Cerebellar nuclear complex (tissue), 1 donor: ENCODE measurements around the gene WASF2.
"Not testable (repeated sequence)": the region's sequence is repeated elsewhere in the genome, so short reads cannot be mapped to it uniquely, and the experiment has no call there.

Experiments used
- DNase-seq, 2 experiments: peaks; one replicate each; lab custom pipeline; 2025; lab: John Stamatoyannopoulos, UW

The WASF2 gene, protein sequence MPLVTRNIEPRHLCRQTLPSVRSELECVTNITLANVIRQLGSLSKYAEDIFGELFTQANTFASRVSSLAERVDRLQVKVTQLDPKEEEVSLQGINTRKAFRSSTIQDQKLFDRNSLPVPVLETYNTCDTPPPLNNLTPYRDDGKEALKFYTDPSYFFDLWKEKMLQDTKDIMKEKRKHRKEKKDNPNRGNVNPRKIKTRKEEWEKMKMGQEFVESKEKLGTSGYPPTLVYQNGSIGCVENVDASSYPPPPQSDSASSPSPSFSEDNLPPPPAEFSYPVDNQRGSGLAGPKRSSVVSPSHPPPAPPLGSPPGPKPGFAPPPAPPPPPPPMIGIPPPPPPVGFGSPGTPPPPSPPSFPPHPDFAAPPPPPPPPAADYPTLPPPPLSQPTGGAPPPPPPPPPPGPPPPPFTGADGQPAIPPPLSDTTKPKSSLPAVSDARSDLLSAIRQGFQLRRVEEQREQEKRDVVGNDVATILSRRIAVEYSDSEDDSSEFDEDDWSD

GRCh38 chr1:27489973-27490741 lies at the start of gene WASF2:
WASF2 (minus strand) TSS chr1:27490167; CDS start chr1:27428890, 61,277 bp downstream.
- peak; percentile 60 to 93 for DNase-seq

DNA sequence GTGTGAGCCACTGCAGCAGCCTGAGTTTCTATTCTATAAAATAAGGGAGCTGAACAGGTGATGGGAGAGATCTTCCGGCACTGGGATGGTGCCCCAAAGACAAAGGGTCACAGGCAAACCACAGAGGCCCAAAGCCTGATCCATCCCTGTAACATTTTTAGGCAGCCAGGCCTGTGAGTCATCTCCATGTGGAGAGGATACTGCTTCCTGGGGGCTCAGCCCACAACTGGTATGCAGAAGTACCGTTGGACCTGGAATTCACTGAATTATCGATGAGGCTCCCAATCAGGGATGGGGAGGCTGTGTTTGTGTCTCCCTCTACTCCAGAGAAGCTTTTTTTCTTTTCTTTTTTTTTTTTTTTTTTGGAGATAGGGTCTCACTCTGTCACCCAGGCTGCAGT lies 48.8 kb upstream of the WASF2 start:
- no peak for DNase-seq

GRCh38 chr1:27538305-27538676 lies 48.3 kb upstream of the WASF2 start:
- not testable (repeated sequence) for DNase-seq

DNA sequence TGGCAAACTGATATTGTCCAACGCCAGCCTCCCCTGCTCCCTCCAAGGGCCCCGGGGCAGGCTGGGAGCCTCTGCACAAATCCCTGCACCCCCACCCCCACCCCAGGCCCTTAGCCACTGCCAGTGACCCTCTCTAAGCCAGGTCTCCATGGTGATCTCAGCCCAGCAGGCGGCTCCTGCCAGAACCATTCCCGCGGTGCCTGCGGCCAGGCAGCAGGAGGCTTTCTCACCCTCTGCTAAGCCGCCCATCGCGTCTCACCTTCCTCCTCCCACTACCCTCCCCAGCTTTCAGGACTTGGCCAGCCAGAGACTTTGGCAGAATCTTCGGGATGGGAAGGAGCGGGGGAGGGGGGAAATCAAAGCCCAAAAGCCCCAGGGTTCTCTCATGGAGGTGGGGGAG lies 46.8 kb upstream of the WASF2 start:
- DNase-seq = peak in 1 of 2 experiments; percentile 23

DNA sequence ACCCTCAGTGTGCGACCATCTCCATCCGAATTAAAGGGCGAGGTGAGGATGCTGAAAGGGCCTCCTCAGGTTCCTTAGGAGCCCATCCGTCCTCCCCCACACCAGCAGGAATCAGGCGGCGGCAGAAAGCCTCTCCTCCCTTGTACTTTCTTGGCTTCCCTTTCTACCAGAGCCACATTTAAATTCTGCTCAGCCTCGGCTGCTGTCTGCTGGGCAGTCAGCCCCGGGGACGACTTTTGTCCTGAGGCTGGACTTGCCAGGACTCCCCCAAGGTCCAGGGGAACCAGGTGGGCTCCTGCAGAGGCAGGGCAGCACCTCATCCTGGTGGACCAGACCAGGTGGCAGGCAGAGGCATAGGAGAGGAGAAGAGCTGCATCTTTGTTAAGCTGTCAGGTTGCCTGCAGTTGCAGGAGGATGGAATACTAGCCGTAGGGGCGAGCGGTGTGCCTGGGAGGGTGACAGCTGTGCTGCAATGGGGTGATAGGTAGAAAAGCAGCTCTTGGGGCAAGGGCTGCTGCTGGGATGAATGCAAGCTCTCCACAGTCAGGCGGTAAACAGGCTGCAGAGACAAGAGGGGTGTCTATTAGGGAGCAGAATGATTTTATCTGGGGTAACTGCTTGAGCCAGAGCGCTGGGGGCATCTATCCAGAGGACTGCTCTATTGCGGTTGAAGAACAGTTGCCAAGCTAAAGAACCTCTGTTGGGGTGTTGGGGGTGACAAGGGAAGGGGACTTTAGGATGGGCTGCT lies 46.2 kb upstream of the WASF2 start:
- no peak for DNase-seq

GRCh38 chr1:27535386-27535785 lies 45.4 kb upstream of the WASF2 start:
- DNase-seq = no peak

DNA sequence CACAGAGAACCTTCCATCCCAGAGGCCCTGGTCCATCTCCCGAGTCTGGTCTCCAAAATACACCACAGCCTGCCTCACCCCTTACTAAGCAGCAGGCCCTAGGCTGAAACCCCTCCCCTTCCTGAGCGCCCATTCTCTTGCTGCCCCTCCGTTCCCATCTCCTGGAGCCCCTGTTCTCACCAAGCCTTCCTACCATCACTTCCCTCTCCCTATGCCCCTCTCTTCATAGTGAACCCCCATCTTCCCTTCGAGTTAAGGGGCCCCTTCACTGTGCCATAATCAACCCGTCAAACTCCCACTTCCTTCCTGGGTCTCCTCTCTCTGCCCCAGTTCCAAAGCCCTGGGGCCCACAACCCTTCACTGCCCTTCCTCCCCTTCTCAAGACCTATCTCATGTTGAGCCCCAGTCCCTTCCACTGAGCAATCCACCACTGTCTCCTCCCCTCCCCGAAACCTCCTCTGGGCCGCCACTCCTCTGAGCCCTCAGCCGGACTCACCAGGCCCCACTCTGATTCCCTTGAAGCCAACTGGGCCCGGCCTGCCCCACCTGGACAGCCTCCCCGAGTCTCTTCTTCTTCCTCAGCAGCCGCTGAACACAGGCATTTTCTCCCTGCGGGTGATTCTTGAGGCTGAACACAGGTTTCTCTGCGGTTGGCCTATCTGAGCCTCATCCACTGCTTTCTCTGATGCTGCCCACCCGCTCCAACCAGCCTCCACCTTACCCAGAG lies 42.2 kb upstream of the WASF2 start:
- DNase-seq = no peak

GRCh38 chr1:27530192-27530591 lies 40.2 kb upstream of the WASF2 start:
- no peak for DNase-seq

- no peak for DNase-seq
These were observed 39.7 kb upstream of the WASF2 start for GRCh38 chr1:27529704-27530018.

DNA sequence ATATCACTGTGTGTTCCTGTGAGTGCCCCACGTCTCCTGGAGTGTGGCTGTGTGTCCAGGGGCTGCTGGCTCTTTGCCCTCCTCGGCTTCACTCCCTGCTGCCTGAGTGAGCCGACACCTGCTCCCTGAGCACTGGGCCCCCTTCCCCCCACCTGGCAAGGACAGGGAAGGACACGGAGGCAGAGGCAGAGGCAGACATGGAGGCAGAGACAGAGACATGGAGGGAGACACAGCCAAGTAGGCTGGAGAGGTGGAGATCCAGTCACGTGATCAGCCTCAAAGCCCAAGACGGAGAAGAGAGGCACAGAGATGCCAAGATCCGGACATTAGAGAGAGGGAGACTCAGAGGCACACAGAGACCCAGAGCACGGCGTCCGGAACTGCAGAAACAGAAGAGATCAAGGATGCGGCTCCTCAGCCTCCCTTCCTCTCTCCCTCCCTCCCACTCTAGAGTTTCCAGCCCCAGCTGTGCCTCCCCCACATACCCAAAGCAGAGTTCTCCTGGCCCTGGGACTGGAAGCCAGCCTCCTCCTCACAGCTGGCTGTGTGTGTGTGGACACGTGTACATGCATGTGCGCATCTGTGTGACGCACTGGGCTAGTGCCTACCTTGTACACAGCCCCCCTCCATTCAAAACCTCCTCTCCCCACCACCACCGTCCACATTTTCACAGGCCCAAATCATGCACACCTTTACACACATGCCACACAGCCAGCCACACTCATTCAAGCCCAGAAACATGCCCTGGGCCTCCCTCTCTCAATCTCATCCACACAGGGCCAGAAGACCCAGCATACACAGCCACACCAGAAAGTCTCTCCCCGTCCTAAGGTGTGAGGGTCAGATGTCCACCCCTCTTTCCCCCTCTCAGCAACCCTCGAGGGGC lies 39.1 kb upstream of the WASF2 start:
- peak in 1 of 2 experiments; percentile 77 for DNase-seq

GRCh38 chr1:27527890-27528817 lies 38.2 kb upstream of the WASF2 start:
- DNase-seq = no peak

DNA sequence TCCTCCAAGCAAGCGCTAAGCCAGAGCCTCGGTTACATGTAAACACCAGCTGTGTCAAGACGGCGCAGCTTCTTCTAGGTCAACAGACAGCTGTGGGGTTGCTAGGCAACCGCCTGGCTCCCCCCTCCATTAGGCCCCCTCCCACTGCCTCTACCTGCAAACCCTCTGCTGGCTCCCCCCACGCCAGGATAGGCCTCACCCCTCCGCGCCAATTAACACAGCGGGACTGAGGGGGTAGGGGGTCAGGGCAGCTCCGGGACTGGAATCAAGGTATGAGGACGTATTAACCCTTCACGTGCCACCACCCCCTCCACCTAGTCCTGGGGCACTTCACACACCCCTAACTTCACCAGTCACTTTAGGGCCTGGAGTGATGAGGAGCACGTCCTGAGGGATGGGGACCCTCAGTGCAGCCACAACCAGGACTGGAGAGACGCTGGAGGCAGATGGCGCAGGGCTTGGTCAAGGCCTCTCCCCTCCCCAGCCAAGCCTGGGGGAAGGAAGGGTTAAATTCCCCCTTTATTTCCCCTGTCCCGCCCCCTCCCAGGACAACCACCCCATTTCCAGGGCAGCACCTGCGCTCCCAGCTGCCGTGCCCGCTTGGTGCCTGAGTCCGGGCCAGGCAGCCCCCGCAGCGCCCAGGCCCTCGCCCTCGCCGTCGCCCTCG lies 37.4 kb upstream of the WASF2 start:
- DNase-seq = no peak

GRCh38 chr1:27526569-27527222 lies 36.7 kb upstream of the WASF2 start:
- no peak for DNase-seq

DNA sequence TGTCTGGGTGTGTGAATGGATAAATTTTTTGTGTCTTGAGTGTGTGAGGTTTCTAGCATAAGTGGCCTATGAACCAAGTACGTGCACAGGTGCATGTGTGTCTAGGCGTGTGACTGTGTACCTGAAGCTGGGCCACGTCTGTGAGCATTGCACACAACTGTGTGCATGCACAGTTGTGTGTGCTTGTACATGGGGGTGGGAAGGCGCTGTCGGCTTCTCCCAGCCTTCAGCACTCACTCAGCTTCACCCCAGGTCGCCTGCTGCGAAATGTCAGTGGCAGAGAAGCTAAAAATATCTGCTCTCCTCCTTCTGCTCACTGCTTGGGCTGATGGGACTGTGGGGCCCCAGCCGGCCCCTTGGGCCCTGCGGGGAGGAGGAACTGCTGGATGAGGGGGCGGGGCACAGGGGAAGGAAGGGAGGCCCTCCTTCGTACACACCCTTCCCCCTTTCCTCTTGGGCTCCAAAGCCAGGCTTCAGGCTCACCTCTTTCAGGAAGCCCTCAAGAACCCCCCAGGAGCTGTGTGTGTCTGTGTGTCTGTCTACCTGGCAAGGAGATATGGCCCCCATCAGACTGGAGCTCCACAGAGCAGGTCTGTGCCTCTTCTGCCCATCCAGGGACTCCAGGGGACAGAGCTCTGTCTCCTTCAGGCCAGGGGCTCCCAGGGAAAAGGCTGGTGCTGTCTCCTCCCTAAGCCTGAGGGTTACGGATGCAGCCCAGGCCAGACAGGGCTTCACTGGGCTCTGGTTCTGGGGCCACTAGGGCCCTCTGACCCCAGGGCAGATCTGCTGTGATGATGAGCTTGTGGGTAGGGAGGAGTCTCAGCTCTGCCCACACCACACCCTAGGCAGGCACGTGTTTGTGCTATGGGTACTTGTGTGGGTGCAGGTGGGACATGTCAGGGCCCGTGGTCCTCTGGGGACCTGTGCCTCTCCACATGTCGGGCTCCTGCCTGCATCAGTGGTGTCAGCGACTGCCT lies 35.6 kb upstream of the WASF2 start:
- DNase-seq = no peak

- DNase-seq = no peak
These were observed 33.5 kb upstream of the WASF2 start for GRCh38 chr1:27523337-27524020.

- peak in 1 of 2 experiments; percentile 54 for DNase-seq
These were observed 32.7 kb upstream of the WASF2 start for GRCh38 chr1:27522432-27523336.
